IMR-90 (cell line): ENCODE measurements around the gene MLST8. TPM values are rescaled to one million over a fixed set of nuclear protein-coding genes. Genes with fewer than 3 reads are reported as not detected.
A peak's percentile ranks its signal among the peaks of the same experiment; 100 is the strongest.

Experiments
- ATAC-seq: fragments of 200-7000 bp; cut with Tn5 transposase; 2 replicates; pipeline ENCODE4 v1.9.1; 2020; ENCODE audit warnings: low read depth, mild to moderate bottlenecking, moderate library complexity
- BruUV-seq: library from RNA; stranded (reverse); fragments of 400-500 nt; replicated peaks from 2 replicates; lab custom pipeline; 2021; lab: Mats Ljungman, UMichigan
- CTCF ChIA-PET: fragments of 300-600 bp; formaldehyde crosslinking; extraction: SDS; loops from one replicate; lab custom pipeline; 2021; ENCODE audit warnings: antibody characterized with exemption; lab: Yijun Ruan, JAX
- POLR2A ChIA-PET: fragments of 300-600 bp; sonication (Branson Sonifier 250); formaldehyde crosslinking; loops from one replicate; lab custom pipeline; 2022; ENCODE audit warnings: antibody characterized with exemption; ENCODE audit not compliant: unreplicated experiment; lab: Charles Lee
- DNase-seq: peaks from one replicate; pipeline ENCODE4 v3.0.0; 2013
- H2AFZ ChIP-seq: replicated peaks from 2 replicates; pipeline ENCODE3; 2013; ENCODE audit warnings: low read length, mild to moderate bottlenecking; ENCODE audit not compliant: poor library complexity
- H2AK5ac ChIP-seq: 2 replicates; pipeline ENCODE4 v1.6.1; 2013; ENCODE audit warnings: low read depth, low read length, inconsistent platforms
- H2AK9ac ChIP-seq: replicated peaks from 2 replicates; pipeline ENCODE3; 2013; ENCODE audit warnings: mild to moderate bottlenecking, low read depth, low read length, moderate library complexity; ENCODE audit not compliant: poor library complexity
- H2BK120ac ChIP-seq: 2 replicates; pipeline ENCODE4 v1.6.1; 2013; ENCODE audit warnings: low read depth, low read length, inconsistent platforms
- H2BK15ac ChIP-seq: 3 replicates; pipeline ENCODE4 v1.6.1; 2013; ENCODE audit warnings: low read depth, low read length, inconsistent platforms
- H2BK20ac ChIP-seq: 2 replicates; pipeline ENCODE4 v1.6.1; 2013; ENCODE audit warnings: low read depth, mild to moderate bottlenecking, inconsistent platforms, low read length, moderate library complexity
- H2BK5ac ChIP-seq: 2 replicates; pipeline ENCODE4 v1.6.1; 2013; ENCODE audit warnings: mild to moderate bottlenecking, low read depth, low read length, inconsistent platforms; ENCODE audit not compliant: poor library complexity, severe bottlenecking
- H3K14ac ChIP-seq: replicated peaks from 2 replicates; pipeline ENCODE4 v1.6.1; 2013; ENCODE audit warnings: low read depth, low read length, inconsistent platforms
- H3K18ac ChIP-seq: 2 replicates; pipeline ENCODE4 v1.6.1; 2013; ENCODE audit warnings: low read depth, low read length, control low read depth
- H3K23ac ChIP-seq: 2 replicates; pipeline ENCODE4 v1.6.1; 2013; ENCODE audit warnings: low read depth, low read length, inconsistent platforms
- H3K27ac ChIP-seq: 2 replicates; pipeline ENCODE4 v1.5.1; 2013; ENCODE audit warnings: mild to moderate bottlenecking, control low read depth, low read length; ENCODE audit not compliant: insufficient read depth
- H3K27me3 ChIP-seq: 2 replicates; pipeline ENCODE4 v1.6.1; 2013; ENCODE audit warnings: low read length; ENCODE audit not compliant: control insufficient read depth, insufficient read depth
- H3K36me3 ChIP-seq: 2 replicates; pipeline ENCODE4 v1.6.1; 2013; ENCODE audit warnings: low read length, mixed read lengths; ENCODE audit not compliant: control insufficient read depth, insufficient read depth
- H3K4ac ChIP-seq: 2 replicates; pipeline ENCODE4 v1.6.1; 2013; ENCODE audit warnings: low read depth, low read length, inconsistent platforms
- H3K4me1 ChIP-seq: 2 replicates; pipeline ENCODE4 v1.6.1; 2013; ENCODE audit warnings: low read length, mixed read lengths; ENCODE audit not compliant: control insufficient read depth, insufficient read depth
- H3K4me2 ChIP-seq: 2 replicates; pipeline ENCODE4 v1.6.1; 2013; ENCODE audit warnings: low read depth, mild to moderate bottlenecking, control low read depth, low read length, moderate library complexity
- H3K4me3 ChIP-seq: 2 replicates; pipeline ENCODE4 v1.5.1; 2013; ENCODE audit warnings: low read depth, mild to moderate bottlenecking, control low read depth, low read length, moderate library complexity; ENCODE audit not compliant: insufficient read depth
- H3K56ac ChIP-seq: 2 replicates; pipeline ENCODE4 v1.6.1; 2013; ENCODE audit warnings: low read length, inconsistent platforms; ENCODE audit not compliant: insufficient read depth; ENCODE audit errors: extremely low read depth
- H3K79me1 ChIP-seq, 2 experiments: 2 replicates each; pipeline ENCODE4 v1.6.1; 2013; ENCODE audit warnings: low read length in 2 of 2, inconsistent platforms in 1 of 2, low read depth in 1 of 2
- H3K9ac ChIP-seq: 2 replicates; pipeline ENCODE4 v1.6.1; 2013; ENCODE audit warnings: low read depth, low read length, control low read depth
- H3K9me1 ChIP-seq: 2 replicates; pipeline ENCODE4 v1.6.1; 2013; ENCODE audit warnings: low read length, inconsistent platforms; ENCODE audit not compliant: insufficient read depth
- H3K9me3 ChIP-seq: 2 replicates; pipeline ENCODE4 v1.6.1; 2013; ENCODE audit warnings: low read length; ENCODE audit not compliant: control insufficient read depth, insufficient read depth
- H4K20me1 ChIP-seq: 2 replicates; pipeline ENCODE4 v1.6.1; 2013; ENCODE audit warnings: low read length, inconsistent platforms; ENCODE audit not compliant: insufficient read depth
- H4K5ac ChIP-seq: 2 replicates; pipeline ENCODE4 v1.6.1; 2013; ENCODE audit warnings: mild to moderate bottlenecking, low read depth, low read length, control low read depth
- H4K8ac ChIP-seq, 2 experiments: 2 replicates each; pipeline ENCODE4 v1.6.1; 2013; ENCODE audit warnings: low read depth in 2 of 2, low read length in 2 of 2, control low read depth in 1 of 2, inconsistent platforms in 1 of 2
- H4K91ac ChIP-seq: 2 replicates; pipeline ENCODE4 v1.6.1; 2013; ENCODE audit warnings: low read depth, low read length, inconsistent platforms; ENCODE audit not compliant: insufficient read depth
- CTCF ChIP-seq: conservative IDR thresholded peaks from 2 replicates; pipeline ENCODE4 v1.5.1; 2012; ENCODE audit warnings: mild to moderate bottlenecking, low read depth, low read length, improper control_type of control experiment
- MAFK ChIP-seq: IDR thresholded peaks from 2 replicates; pipeline ENCODE4 v1.6.1; 2012; ENCODE audit warnings: low read depth, low read length, improper control_type of control experiment
- RAD21 ChIP-seq: IDR thresholded peaks from 2 replicates; pipeline ENCODE4 v1.6.1; 2012; ENCODE audit warnings: low read length, improper control_type of control experiment
- SMC3 ChIP-seq: fragments of 150-350 bp; IDR thresholded peaks from 2 replicates; pipeline ENCODE4 v1.6.1; 2016; ENCODE audit warnings: low read depth, mild to moderate bottlenecking, antibody characterized with exemption, low read length, moderate library complexity
- USF2 ChIP-seq: fragments of 150-350 bp; IDR thresholded peaks from 2 replicates; pipeline ENCODE4 v1.6.1; 2017; ENCODE audit warnings: mild to moderate bottlenecking, antibody characterized with exemption, low read length, low read depth
- WGBS, 2 experiments: methylation state at CpG; one replicate each; pipeline versions ENCODE4 v1.1.5 to v1.1.7; 2013; ENCODE audit warnings: missing lambda C conversion rate in 2 of 2; ENCODE audit not compliant: insufficient read length in 1 of 2; ENCODE audit errors: extremely low coverage in 2 of 2; 5-methylcytosine and 5-hydroxymethylcytosine counted together
- dilution Hi-C: fragments of 300-500 bp; cut with HindIII; formaldehyde crosslinking; loops from one replicate; pipeline ENCODE4 v1.14.3; 2018; ENCODE audit warnings: low sequenced_read_pairs; ENCODE audit not compliant: unreplicated experiment
- in situ Hi-C: fragments of 300-500 bp; cut with MboI; formaldehyde crosslinking; loops from 3 replicates; pipeline ENCODE4 v1.14.3; 2019; ENCODE audit warnings: low sequenced_read_pairs, inconsistent platforms, mixed read lengths
- intact Hi-C: fragments of 100-400 bp; cut with micrococcal nuclease; formaldehyde crosslinking; loops from 2 replicates; pipeline ENCODE4 v1.10.0; 2022
- polyA plus RNA-seq, 3 experiments: library from polyadenylated mRNA; depleted of rRNA; stranded (reverse); fragments of >200 nt; gene quantifications; 2 replicates each; pipeline ENCODE4 v1.2.3, GENCODE V29; 2012; ENCODE audit warnings: low replicate concordance in 1 of 3
- total RNA-seq: library from RNA; depleted of rRNA; stranded (reverse); fragments of >200 nt; gene quantifications from 2 replicates; pipeline ENCODE4 v1.2.3, GENCODE V29; 2012

Gene MLST8
- total and polyA plus RNA-seq, 2 of the 4 experiments (the other 2 are of a cell fraction): 34.4 to 93.7 TPM

- Histone ChIP-seq H3K9me1 (peaks cover 15% of the 10 kb centered on the region; the same call in 1 of the 2 replicates), H3K4me2 (peak overlapping the region; percentile 97), H4K8ac (peak overlapping the region in 1 of 2 experiments; percentile 61; a peak in 1 of 4 replicates), H3K18ac (no peak overlapping the region), H4K20me1 (peaks cover 19% of the 10 kb centered on the region), H2AK9ac (peak overlapping the region; percentile 94), H3K27ac (peak overlapping the region; percentile 46), H3K79me1 (peaks cover 2 to 40% of the 10 kb centered on the region in 2 experiments; a peak in 3 of 4 replicates), H3K9me3 (no peaks in the 10 kb centered on the region), H3K4me3 (peak overlapping the region; percentile 58), H3K36me3 (peaks cover 5% of the 10 kb centered on the region; the same call in 1 of the 2 replicates), H3K14ac (no peak overlapping the region), H3K23ac (no peak overlapping the region; the same call in 1 of the 2 replicates), H2BK5ac (peak overlapping the region; percentile 6), H3K9ac (peak overlapping the region; percentile 70), H2AFZ (peak overlapping the region; percentile 99), H4K5ac (no peak overlapping the region), H2AK5ac (peak overlapping the region; percentile 60; the same call in 1 of the 2 replicates), H3K56ac (peak overlapping the region; percentile 26; the same call in 1 of the 2 replicates), H2BK20ac (no peak overlapping the region), H3K27me3 (no peaks in the 10 kb centered on the region), H3K4me1 (peaks cover 12% of the 10 kb centered on the region), H2BK120ac (no peak overlapping the region), H4K91ac (no peak overlapping the region), H2BK15ac (no peak overlapping the region), H3K4ac (peak overlapping the region; percentile 15; the same call in 1 of the 2 replicates)
- no TSS peak for BruUV-seq
- TF ChIP-seq CTCF: peak; percentile 29; the same call in 1 of the 2 replicates
- no peak for TF ChIP-seq USF2
- 0 out of 2 replicates have a peak, but pooled peaks have one; percentile 10 for TF ChIP-seq SMC3
- no peak for TF ChIP-seq MAFK
- TF ChIP-seq RAD21: peak; percentile 49
- ChIA-PET POLR2A (no interaction called here), CTCF (no interaction called here)
- ATAC-seq: peak; percentile 30
- WGBS, 2 experiments: 0% methylated on average over 1 of the region's 22 CpGs; no CpG with 5 or more reads in 1 of the 2 experiments
- intact Hi-C loops (no loop called here), in situ Hi-C loops (no loop called here), dilution Hi-C loops (no loop called here)
- peak; percentile 42 for DNase-seq
These were observed 18.8 kb downstream of the MLST8 start for GRCh38 chr16:2223942-2224486.
